ENCODE results near the gene PANK2.
"Not testable (repeated sequence)": the region's sequence is repeated elsewhere in the genome, so short reads cannot be mapped to it uniquely, and the experiment has no call there.

PANK2 gene

GRCh38 chr20:3934624-3935023 lies 45.4 kb downstream of the PANK2 start:
- peaks cover 6% of the 10 kb centered on the region for H3K9me3 Mint-ChIP-seq
- H3K4me1 Mint-ChIP-seq = peaks cover 15% of the 10 kb centered on the region
- CTCF ChIA-PET = no interaction called here
- peaks cover 29% of the 10 kb centered on the region for H3K36me3 Mint-ChIP-seq
- H3K4me3 Mint-ChIP-seq = no peak overlapping the region
- H3K27me3 Mint-ChIP-seq = no peaks in the 10 kb centered on the region
- no peak overlapping the region for H3K27ac Mint-ChIP-seq
- DNase-seq = no peak

GRCh38 chr20:3935295-3935955 lies 46.2 kb downstream of the PANK2 start:
- DNase-seq = no peak
- Mint-ChIP-seq H3K27me3 (no peaks in the 10 kb centered on the region), H3K4me3 (no peak overlapping the region), H3K9me3 (peaks cover 6% of the 10 kb centered on the region), H3K36me3 (peaks cover 37% of the 10 kb centered on the region), H3K27ac (no peak overlapping the region), H3K4me1 (peaks cover 15% of the 10 kb centered on the region)
- CTCF ChIA-PET = interaction anchor here (1.2 to 1.3 kb wide), 2 partner anchors 52 to 75 kb away, joined by 3 to 4 read pairs; no protein-coding TSS in a partner anchor

GRCh38 chr20:3935956-3936340 lies 46.8 kb downstream of the PANK2 start:
- no peaks in the 10 kb centered on the region for H3K27me3 Mint-ChIP-seq
- CTCF ChIA-PET = interaction anchor here (1.2 to 1.3 kb wide), 2 partner anchors 51 to 74 kb away, joined by 3 to 4 read pairs; no protein-coding TSS in a partner anchor
- peaks cover 6% of the 10 kb centered on the region for H3K9me3 Mint-ChIP-seq
- peaks cover 15% of the 10 kb centered on the region for H3K4me1 Mint-ChIP-seq
- H3K36me3 Mint-ChIP-seq = peaks cover 41% of the 10 kb centered on the region
- no peak overlapping the region for H3K4me3 Mint-ChIP-seq
- H3K27ac Mint-ChIP-seq = no peak overlapping the region
- DNase-seq = no peak

GRCh38 chr20:3937618-3938017 lies 48.4 kb downstream of the PANK2 start:
- Mint-ChIP-seq H3K4me3 (no peak overlapping the region), H3K36me3 (peaks cover 49% of the 10 kb centered on the region), H3K9me3 (peaks cover 6% of the 10 kb centered on the region), H3K27me3 (no peaks in the 10 kb centered on the region), H3K4me1 (peaks cover 7% of the 10 kb centered on the region), H3K27ac (no peak overlapping the region)
- CTCF ChIA-PET = no interaction called here
- DNase-seq = no peak

GRCh38 chr20:3940905-3941304 lies 51.7 kb downstream of the PANK2 start:
- DNase-seq = no peak
- CTCF ChIA-PET = interaction anchor here (0.6 to 0.7 kb wide), 2 partner anchors 157 to 325 kb away, joined by 3 to 6 read pairs; no protein-coding TSS in a partner anchor
- no peaks in the 10 kb centered on the region for H3K27me3 Mint-ChIP-seq
- H3K4me3 Mint-ChIP-seq = no peak overlapping the region
- peaks cover 6% of the 10 kb centered on the region for H3K9me3 Mint-ChIP-seq
- H3K36me3 Mint-ChIP-seq = peaks cover 40% of the 10 kb centered on the region
- no peaks in the 10 kb centered on the region for H3K4me1 Mint-ChIP-seq
- H3K27ac Mint-ChIP-seq = no peak overlapping the region

- H3K4me3 Mint-ChIP-seq, H3K4me1 Mint-ChIP-seq: not testable (repeated sequence)
- CTCF ChIA-PET = interaction anchor here (1.5 kb wide), 1 partner anchor 91 kb away, joined by 4 read pairs; no protein-coding TSS in a partner anchor
These were observed 57.5 kb downstream of the PANK2 start for GRCh38 chr20:3946666-3947065.

GRCh38 chr20:3964719-3965118 lies 75.5 kb downstream of the PANK2 start:
- Mint-ChIP-seq H3K36me3 (peaks cover 17% of the 10 kb centered on the region), H3K9me3 (no peaks in the 10 kb centered on the region), H3K4me1 (no peaks in the 10 kb centered on the region), H3K4me3 (no peak overlapping the region), H3K27ac (no peak overlapping the region), H3K27me3 (no peaks in the 10 kb centered on the region)
- DNase-seq = no peak
- CTCF ChIA-PET = interaction anchor here (0.8 kb wide), 1 partner anchor 15 kb away, joined by 3 read pairs; no protein-coding TSS in a partner anchor

More at GRCh38 chr20:3946666-3947065, 57.5 kb downstream of the PANK2 start:
- not testable (repeated sequence) for H3K27ac Mint-ChIP-seq, H3K9me3 Mint-ChIP-seq, DNase-seq, H3K27me3 Mint-ChIP-seq, H3K36me3 Mint-ChIP-seq

GRCh38 chr20:3966571-3966970 lies 77.4 kb downstream of the PANK2 start:
- Mint-ChIP-seq H3K4me3 (no peak overlapping the region), H3K4me1 (no peaks in the 10 kb centered on the region), H3K9me3 (no peaks in the 10 kb centered on the region), H3K36me3 (peaks cover 15% of the 10 kb centered on the region), H3K27me3 (no peaks in the 10 kb centered on the region), H3K27ac (no peak overlapping the region)
- CTCF ChIA-PET = interaction anchor here (0.6 kb wide), 1 partner anchor 31 kb away, joined by 3 read pairs; no protein-coding TSS in a partner anchor
- no peak for DNase-seq

- Mint-ChIP-seq H3K36me3 (peaks cover 24% of the 10 kb centered on the region), H3K27me3 (no peaks in the 10 kb centered on the region), H3K4me3 (no peak overlapping the region), H3K4me1 (no peaks in the 10 kb centered on the region), H3K9me3 (no peaks in the 10 kb centered on the region), H3K27ac (no peak overlapping the region)
- CTCF ChIA-PET = interaction anchor here (1.3 kb wide), 1 partner anchor 11 kb away, joined by 4 read pairs; no protein-coding TSS in a partner anchor
- no peak for DNase-seq
These were observed 80.8 kb downstream of the PANK2 start for GRCh38 chr20:3970016-3970415.

GRCh38 chr20:3971145-3971544 lies 82.0 kb downstream of the PANK2 start:
- CTCF ChIA-PET = no interaction called here
- DNase-seq = no peak
- H3K9me3 Mint-ChIP-seq = no peaks in the 10 kb centered on the region
- peaks cover 26% of the 10 kb centered on the region for H3K36me3 Mint-ChIP-seq
- no peak overlapping the region for H3K4me3 Mint-ChIP-seq
- H3K4me1 Mint-ChIP-seq = no peaks in the 10 kb centered on the region
- H3K27ac Mint-ChIP-seq = no peak overlapping the region
- H3K27me3 Mint-ChIP-seq = no peaks in the 10 kb centered on the region

- Mint-ChIP-seq H3K27me3 (no peaks in the 10 kb centered on the region), H3K4me3 (no peak overlapping the region), H3K9me3 (no peaks in the 10 kb centered on the region), H3K4me1 (no peaks in the 10 kb centered on the region), H3K27ac (no peak overlapping the region), H3K36me3 (peaks cover 24% of the 10 kb centered on the region)
- no peak for DNase-seq
- CTCF ChIA-PET = no interaction called here
These were observed 83.0 kb downstream of the PANK2 start for GRCh38 chr20:3972161-3972560.

GRCh38 chr20:3972631-3973030 lies 83.4 kb downstream of the PANK2 start:
- H3K4me3 Mint-ChIP-seq, DNase-seq, H3K27ac Mint-ChIP-seq, H3K4me1 Mint-ChIP-seq, H3K27me3 Mint-ChIP-seq, H3K9me3 Mint-ChIP-seq: not testable (repeated sequence)
- H3K36me3 Mint-ChIP-seq = peaks cover 20% of the 10 kb centered on the region
- CTCF ChIA-PET = interaction anchor here (0.6 kb wide), 1 partner anchor 201 kb away, joined by 3 read pairs; no protein-coding TSS in a partner anchor

- CTCF ChIA-PET = no interaction called here
- no peaks in the 10 kb centered on the region for H3K4me1 Mint-ChIP-seq
- H3K4me3 Mint-ChIP-seq = no peak overlapping the region
- no peak for DNase-seq
- H3K27me3 Mint-ChIP-seq = no peaks in the 10 kb centered on the region
- no peaks in the 10 kb centered on the region for H3K9me3 Mint-ChIP-seq
- H3K36me3 Mint-ChIP-seq = peaks cover 17% of the 10 kb centered on the region
- no peak overlapping the region for H3K27ac Mint-ChIP-seq
These were observed 84.5 kb downstream of the PANK2 start for GRCh38 chr20:3973705-3974104.

GRCh38 chr20:3976511-3976910 lies 87.3 kb downstream of the PANK2 start:
- CTCF ChIA-PET = no interaction called here
- Mint-ChIP-seq H3K4me3 (no peak overlapping the region), H3K9me3 (no peaks in the 10 kb centered on the region), H3K36me3 (peaks cover 17% of the 10 kb centered on the region), H3K27me3 (no peaks in the 10 kb centered on the region), H3K4me1 (peaks cover 18% of the 10 kb centered on the region), H3K27ac (no peak overlapping the region)
- DNase-seq = no peak
